ENCODE measurements around the gene CCDC12.

CCDC12 gene

GRCh38 chr3:47016086-47016933, 39.8 kb upstream of the CCDC12 start:
- no peak overlapping the region for H3K4me3 ChIP-seq
- no peaks in the 10 kb centered on the region for H3K9me3 ChIP-seq (ENCODE audit: low read depth, low read length)
- DNase-seq (ENCODE audit: low read depth, low spot score): no peak
- no peak overlapping the region for H3K9ac ChIP-seq (ENCODE audit: insufficient read length)
- TF ChIP-seq EZH2 (IDR thresholded peaks at IDR 0.05): no peak
- no peak for TF ChIP-seq POLR2AphosphoS5 (IDR thresholded peaks at IDR 0.05; ENCODE audit: borderline replicate concordance, low read depth, low read length)
- no peak for TF ChIP-seq FOXP2 (optimal IDR thresholded peaks at IDR 0.05; ENCODE audit: control extremely low read depth, extremely low read length, insufficient read depth)
- H3K27ac ChIP-seq: no peak overlapping the region
- H3K36me3 ChIP-seq (ENCODE audit: insufficient read depth, low read length): peaks cover 11% of the 10 kb centered on the region; the same call in 1 of the 2 replicates

DNA sequence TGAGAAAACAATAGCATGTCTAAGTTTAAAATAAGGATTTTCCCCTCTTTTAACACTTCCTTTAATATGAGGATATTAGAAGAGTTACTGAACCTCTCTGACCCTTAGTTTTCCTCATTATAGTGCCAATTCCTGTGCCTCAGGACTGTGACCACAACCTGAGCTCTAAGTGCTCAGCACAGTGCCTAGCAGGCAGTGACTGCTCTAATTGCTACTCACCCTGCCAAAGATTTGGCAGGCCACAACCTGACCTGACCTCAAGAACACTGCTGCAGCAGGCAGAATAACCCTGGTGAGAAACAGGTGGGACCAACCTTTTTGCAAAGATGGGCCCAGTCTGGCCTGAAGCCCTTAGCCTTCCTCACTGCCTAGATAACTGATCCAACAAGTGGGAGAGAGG, 38.6 kb upstream of the CCDC12 start:
- no peaks in the 10 kb centered on the region for H3K9me3 ChIP-seq (ENCODE audit: low read depth, low read length)
- DNase-seq (ENCODE audit: low read depth, low spot score): no peak
- H3K27ac ChIP-seq: no peak overlapping the region
- TF ChIP-seq POLR2AphosphoS5 (IDR thresholded peaks at IDR 0.05; ENCODE audit: borderline replicate concordance, low read depth, low read length) (no peak), FOXP2 (optimal IDR thresholded peaks at IDR 0.05; ENCODE audit: control extremely low read depth, extremely low read length, insufficient read depth) (no peak), EZH2 (IDR thresholded peaks at IDR 0.05) (no peak)
- H3K9ac ChIP-seq (ENCODE audit: insufficient read length): no peak overlapping the region
- no peak overlapping the region for H3K4me3 ChIP-seq
- H3K36me3 ChIP-seq (ENCODE audit: insufficient read depth, low read length): peaks cover 11% of the 10 kb centered on the region; the same call in 1 of the 2 replicates

- TF ChIP-seq EZH2 (IDR thresholded peaks at IDR 0.05) (no peak), FOXP2 (optimal IDR thresholded peaks at IDR 0.05; ENCODE audit: control extremely low read depth, extremely low read length, insufficient read depth) (no peak), POLR2AphosphoS5 (IDR thresholded peaks at IDR 0.05; ENCODE audit: borderline replicate concordance, low read depth, low read length) (no peak)
- DNase-seq (ENCODE audit: low read depth, low spot score): no peak
- Histone ChIP-seq H3K9ac (ENCODE audit: insufficient read length) (no peak overlapping the region), H3K36me3 (ENCODE audit: insufficient read depth, low read length) (peaks cover 11% of the 10 kb centered on the region; the same call in 1 of the 2 replicates), H3K4me3 (no peak overlapping the region), H3K27ac (no peak overlapping the region), H3K9me3 (ENCODE audit: low read depth, low read length) (no peaks in the 10 kb centered on the region)
Observed at GRCh38 chr3:47014036-47014435, 37.5 kb upstream of the CCDC12 start.

- Histone ChIP-seq H3K4me3 (no peak overlapping the region), H3K36me3 (ENCODE audit: insufficient read depth, low read length) (peaks cover 11% of the 10 kb centered on the region; the same call in 1 of the 2 replicates), H3K27ac (no peak overlapping the region), H3K9ac (ENCODE audit: insufficient read length) (no peak overlapping the region), H3K9me3 (ENCODE audit: low read depth, low read length) (no peaks in the 10 kb centered on the region)
- DNase-seq (ENCODE audit: low read depth, low spot score): no peak
- TF ChIP-seq FOXP2 (optimal IDR thresholded peaks at IDR 0.05; ENCODE audit: control extremely low read depth, extremely low read length, insufficient read depth): no peak
- no peak for TF ChIP-seq EZH2 (IDR thresholded peaks at IDR 0.05)
- TF ChIP-seq POLR2AphosphoS5 (IDR thresholded peaks at IDR 0.05; ENCODE audit: borderline replicate concordance, low read depth, low read length): no peak
Observed at GRCh38 chr3:47013231-47013630, 36.7 kb upstream of the CCDC12 start.

- Histone ChIP-seq H3K27ac (no peak overlapping the region), H3K4me3 (no peak overlapping the region), H3K9ac (ENCODE audit: insufficient read length) (no peak overlapping the region), H3K36me3 (ENCODE audit: insufficient read depth, low read length) (peaks cover 9% of the 10 kb centered on the region; the same call in 1 of the 2 replicates), H3K9me3 (ENCODE audit: low read depth, low read length) (no peaks in the 10 kb centered on the region)
- no peak for DNase-seq (ENCODE audit: low read depth, low spot score)
- no peak for TF ChIP-seq EZH2 (IDR thresholded peaks at IDR 0.05)
- no peak for TF ChIP-seq POLR2AphosphoS5 (IDR thresholded peaks at IDR 0.05; ENCODE audit: borderline replicate concordance, low read depth, low read length)
- no peak for TF ChIP-seq FOXP2 (optimal IDR thresholded peaks at IDR 0.05; ENCODE audit: control extremely low read depth, extremely low read length, insufficient read depth)
Observed at GRCh38 chr3:47012342-47013230, 36.0 kb upstream of the CCDC12 start.

DNA sequence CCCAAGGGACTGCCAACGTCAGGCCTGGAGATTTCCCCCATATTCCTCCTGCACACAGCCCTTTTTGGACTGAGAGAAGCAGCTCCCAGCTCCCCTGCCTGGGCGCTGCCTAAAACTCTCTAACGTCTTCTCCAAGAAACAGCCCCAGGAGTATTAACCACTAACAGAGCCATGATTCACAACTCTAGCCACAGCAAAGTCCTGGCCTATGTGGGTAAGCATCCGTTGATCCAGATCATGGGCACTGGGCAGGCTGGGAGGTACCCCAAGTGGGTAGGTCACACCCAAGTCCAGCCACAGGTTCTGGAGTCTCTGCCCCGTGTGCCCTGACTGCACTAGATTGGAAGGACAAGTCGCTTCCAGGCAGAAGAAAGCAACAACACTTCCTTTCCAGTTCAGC, 34.8 kb upstream of the CCDC12 start:
- TF ChIP-seq FOXP2 (optimal IDR thresholded peaks at IDR 0.05; ENCODE audit: control extremely low read depth, extremely low read length, insufficient read depth) (no peak), EZH2 (IDR thresholded peaks at IDR 0.05) (no peak), POLR2AphosphoS5 (IDR thresholded peaks at IDR 0.05; ENCODE audit: borderline replicate concordance, low read depth, low read length) (no peak)
- no peak for DNase-seq (ENCODE audit: low read depth, low spot score)
- no peaks in the 10 kb centered on the region for H3K9me3 ChIP-seq (ENCODE audit: low read depth, low read length)

DNA sequence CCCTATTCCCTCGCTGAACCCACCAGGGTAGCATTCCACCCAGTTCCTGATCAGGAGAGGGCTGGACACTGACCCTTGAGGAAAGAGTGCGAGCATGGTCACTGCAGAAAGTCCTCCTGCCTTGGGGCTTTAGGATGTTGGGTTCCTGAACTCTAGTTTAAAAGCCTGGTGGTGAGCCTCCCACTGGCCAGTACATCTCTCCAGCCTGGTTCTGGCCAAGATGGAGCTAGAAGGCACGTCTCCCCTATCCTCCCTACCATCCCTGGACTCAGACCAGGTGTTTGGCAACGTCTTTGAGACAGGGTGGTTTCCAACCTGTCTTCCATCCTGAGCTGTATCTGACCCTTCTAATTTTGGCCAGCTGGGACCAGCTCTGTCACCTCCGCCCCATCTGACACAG, 34.4 kb upstream of the CCDC12 start:
- no peaks in the 10 kb centered on the region for H3K36me3 ChIP-seq (ENCODE audit: insufficient read depth, low read length)
- H3K4me3 ChIP-seq: no peak overlapping the region
- DNase-seq (ENCODE audit: low read depth, low spot score): no peak
- H3K27ac ChIP-seq: no peak overlapping the region
- H3K9ac ChIP-seq (ENCODE audit: insufficient read length): no peak overlapping the region
- TF ChIP-seq POLR2AphosphoS5 (IDR thresholded peaks at IDR 0.05; ENCODE audit: borderline replicate concordance, low read depth, low read length) (no peak), FOXP2 (optimal IDR thresholded peaks at IDR 0.05; ENCODE audit: control extremely low read depth, extremely low read length, insufficient read depth) (no peak), EZH2 (IDR thresholded peaks at IDR 0.05) (no peak)
- no peaks in the 10 kb centered on the region for H3K9me3 ChIP-seq (ENCODE audit: low read depth, low read length)

More for the DNA sequence above, 34.8 kb upstream of the CCDC12 start:
- no peak overlapping the region for H3K9ac ChIP-seq (ENCODE audit: insufficient read length)
- H3K27ac ChIP-seq: no peak overlapping the region
- H3K4me3 ChIP-seq: no peak overlapping the region
- no peaks in the 10 kb centered on the region for H3K36me3 ChIP-seq (ENCODE audit: insufficient read depth, low read length)

GRCh38 chr3:47010111-47010712, 33.7 kb upstream of the CCDC12 start:
- TF ChIP-seq POLR2AphosphoS5 (IDR thresholded peaks at IDR 0.05; ENCODE audit: borderline replicate concordance, low read depth, low read length) (no peak), FOXP2 (optimal IDR thresholded peaks at IDR 0.05; ENCODE audit: control extremely low read depth, extremely low read length, insufficient read depth) (no peak), EZH2 (IDR thresholded peaks at IDR 0.05) (no peak)
- Histone ChIP-seq H3K4me3 (no peak overlapping the region), H3K36me3 (ENCODE audit: insufficient read depth, low read length) (no peaks in the 10 kb centered on the region), H3K27ac (no peak overlapping the region), H3K9ac (ENCODE audit: insufficient read length) (no peak overlapping the region), H3K9me3 (ENCODE audit: low read depth, low read length) (no peaks in the 10 kb centered on the region)
- DNase-seq (ENCODE audit: low read depth, low spot score): no peak

All from SK-N-MC (cell line).